Measurements from ENCODE around the gene DYNLT1. TPM values are rescaled to one million over a fixed set of nuclear protein-coding genes. Genes with fewer than 3 reads are reported as not detected.

The DYNLT1 gene
- total and polyA plus RNA-seq, 2 of the 13 experiments (the other 11 are each of a cell fraction or from before 2014, with no cell fraction given) = 108 to 171 TPM

DNA sequence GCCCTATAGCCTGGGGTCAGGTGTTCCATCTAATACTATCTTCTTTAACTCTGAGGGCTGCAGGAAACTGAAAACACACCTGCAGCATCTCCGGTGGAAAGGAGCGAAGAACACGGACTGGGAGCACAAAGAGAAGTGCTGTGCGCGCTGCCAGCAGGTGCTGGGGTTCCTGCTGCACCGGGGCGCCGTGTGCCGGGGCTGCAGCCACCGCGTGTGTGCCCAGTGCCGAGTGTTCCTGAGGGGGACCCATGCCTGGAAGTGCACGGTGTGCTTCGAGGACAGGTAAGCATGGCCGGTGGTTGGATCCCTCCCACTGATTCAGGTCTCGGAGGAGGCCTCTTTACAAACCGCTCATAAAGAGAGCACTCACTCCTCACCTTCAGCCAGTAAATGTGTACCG is 20.8 kb upstream of the DYNLT1 start:
- no TSS peak for BruUV-seq (replicated peaks)
- 73% methylated on average over 11 of the region's 18 CpGs for WGBS (ENCODE audit: low lambda C conversion rate)
- H3K79me2 ChIP-seq (ENCODE audit: insufficient read depth, low read length) = no peaks in the 10 kb centered on the region
- no peak overlapping the region for H2AFZ ChIP-seq (ENCODE audit: low read length)
- no peak for FAIRE-seq
- ChIA-PET CTCF (ENCODE audit: low intra/inter-chr PET ratio, low total read pairs) (no interaction called here), POLR2A (no interaction called here)
- no peak overlapping the region for H3K4me2 ChIP-seq (ENCODE audit: low read depth, low read length)
- in situ Hi-C loops (cut with HindIII; ENCODE audit: extremely low pct_ligation_motif_present, low pct_unique_long_range_greater_than_20kb) (no loop called here), intact Hi-C loops (cut with micrococcal nuclease; ENCODE audit: unreplicated experiment) (no loop called here)
- H3K27me3 ChIP-seq (ENCODE audit: control insufficient read depth in 1 of 2, insufficient read depth in 2 of 2, low read length in 2 of 2) = peaks cover 20 to 79% of the 10 kb centered on the region in 2 experiments; a peak in 4 of 5 replicates
- no peaks in the 10 kb centered on the region; the same call in 1 of the 2 replicates for H3K4me1 ChIP-seq (ENCODE audit: insufficient read depth, low read length)
- H4K20me1 ChIP-seq (ENCODE audit: insufficient read depth, low read length) = no peaks in the 10 kb centered on the region
- no peak for DNase-seq (ENCODE audit: low spot score)
- H3K36me3 ChIP-seq (replicated peaks in 1 of 2; ENCODE audit: control insufficient read depth in 1 of 2, insufficient read depth in 2 of 2, low read length in 2 of 2) = no peaks in the 10 kb centered on the region
- TF ChIP-seq MTF1 (CRISPR knock-in tag; IDR thresholded peaks at IDR 0.05) = no peak
- TF ChIP-seq GPN1 (CRISPR knock-in tag; IDR thresholded peaks at IDR 0.05; ENCODE audit: borderline replicate concordance) = no peak
- TF ChIP-seq ZSCAN30 (CRISPR knock-in tag; IDR thresholded peaks at IDR 0.05) = no peak
- no peak for TF ChIP-seq ZNF570 (CRISPR knock-in tag; IDR thresholded peaks at IDR 0.05; ENCODE audit: borderline replicate concordance)
- TF ChIP-seq, protein P1, sequence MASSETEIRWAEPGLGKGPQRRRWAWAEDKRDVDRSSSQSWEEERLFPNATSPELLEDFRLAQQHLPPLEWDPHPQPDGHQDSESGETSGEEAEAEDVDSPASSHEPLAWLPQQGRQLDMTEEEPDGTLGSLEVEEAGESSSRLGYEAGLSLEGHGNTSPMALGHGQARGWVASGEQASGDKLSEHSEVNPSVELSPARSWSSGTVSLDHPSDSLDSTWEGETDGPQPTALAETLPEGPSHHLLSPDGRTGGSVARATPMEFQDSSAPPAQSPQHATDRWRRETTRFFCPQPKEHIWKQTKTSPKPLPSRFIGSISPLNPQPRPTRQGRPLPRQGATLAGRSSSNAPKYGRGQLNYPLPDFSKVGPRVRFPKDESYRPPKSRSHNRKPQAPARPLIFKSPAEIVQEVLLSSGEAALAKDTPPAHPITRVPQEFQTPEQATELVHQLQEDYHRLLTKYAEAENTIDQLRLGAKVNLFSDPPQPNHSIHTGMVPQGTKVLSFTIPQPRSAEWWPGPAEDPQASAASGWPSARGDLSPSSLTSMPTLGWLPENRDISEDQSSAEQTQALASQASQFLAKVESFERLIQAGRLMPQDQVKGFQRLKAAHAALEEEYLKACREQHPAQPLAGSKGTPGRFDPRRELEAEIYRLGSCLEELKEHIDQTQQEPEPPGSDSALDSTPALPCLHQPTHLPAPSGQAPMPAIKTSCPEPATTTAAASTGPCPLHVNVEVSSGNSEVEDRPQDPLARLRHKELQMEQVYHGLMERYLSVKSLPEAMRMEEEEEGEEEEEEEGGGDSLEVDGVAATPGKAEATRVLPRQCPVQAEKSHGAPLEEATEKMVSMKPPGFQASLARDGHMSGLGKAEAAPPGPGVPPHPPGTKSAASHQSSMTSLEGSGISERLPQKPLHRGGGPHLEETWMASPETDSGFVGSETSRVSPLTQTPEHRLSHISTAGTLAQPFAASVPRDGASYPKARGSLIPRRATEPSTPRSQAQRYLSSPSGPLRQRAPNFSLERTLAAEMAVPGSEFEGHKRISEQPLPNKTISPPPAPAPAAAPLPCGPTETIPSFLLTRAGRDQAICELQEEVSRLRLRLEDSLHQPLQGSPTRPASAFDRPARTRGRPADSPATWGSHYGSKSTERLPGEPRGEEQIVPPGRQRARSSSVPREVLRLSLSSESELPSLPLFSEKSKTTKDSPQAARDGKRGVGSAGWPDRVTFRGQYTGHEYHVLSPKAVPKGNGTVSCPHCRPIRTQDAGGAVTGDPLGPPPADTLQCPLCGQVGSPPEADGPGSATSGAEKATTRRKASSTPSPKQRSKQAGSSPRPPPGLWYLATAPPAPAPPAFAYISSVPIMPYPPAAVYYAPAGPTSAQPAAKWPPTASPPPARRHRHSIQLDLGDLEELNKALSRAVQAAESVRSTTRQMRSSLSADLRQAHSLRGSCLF (CRISPR knock-in tag; IDR thresholded peaks at IDR 0.05; ENCODE audit: borderline replicate concordance) = no peak
- no peak for TF ChIP-seq BCL6 (CRISPR knock-in tag; IDR thresholded peaks at IDR 0.05)
- TF ChIP-seq RCOR2 (CRISPR knock-in tag; IDR thresholded peaks at IDR 0.05) = no peak
- TF ChIP-seq PHB2 (IDR thresholded peaks at IDR 0.05; ENCODE audit: partially characterized antibody) = no peak
- no peak for TF ChIP-seq ZNF788 (CRISPR knock-in tag; IDR thresholded peaks at IDR 0.05; ENCODE audit: borderline replicate concordance)
- no peak for TF ChIP-seq ZNF205 (CRISPR knock-in tag; IDR thresholded peaks at IDR 0.05)
- TF ChIP-seq SRF (IDR thresholded peaks at IDR 0.05; ENCODE audit: low read depth, low read length) = no peak
- TF ChIP-seq, protein P2, sequence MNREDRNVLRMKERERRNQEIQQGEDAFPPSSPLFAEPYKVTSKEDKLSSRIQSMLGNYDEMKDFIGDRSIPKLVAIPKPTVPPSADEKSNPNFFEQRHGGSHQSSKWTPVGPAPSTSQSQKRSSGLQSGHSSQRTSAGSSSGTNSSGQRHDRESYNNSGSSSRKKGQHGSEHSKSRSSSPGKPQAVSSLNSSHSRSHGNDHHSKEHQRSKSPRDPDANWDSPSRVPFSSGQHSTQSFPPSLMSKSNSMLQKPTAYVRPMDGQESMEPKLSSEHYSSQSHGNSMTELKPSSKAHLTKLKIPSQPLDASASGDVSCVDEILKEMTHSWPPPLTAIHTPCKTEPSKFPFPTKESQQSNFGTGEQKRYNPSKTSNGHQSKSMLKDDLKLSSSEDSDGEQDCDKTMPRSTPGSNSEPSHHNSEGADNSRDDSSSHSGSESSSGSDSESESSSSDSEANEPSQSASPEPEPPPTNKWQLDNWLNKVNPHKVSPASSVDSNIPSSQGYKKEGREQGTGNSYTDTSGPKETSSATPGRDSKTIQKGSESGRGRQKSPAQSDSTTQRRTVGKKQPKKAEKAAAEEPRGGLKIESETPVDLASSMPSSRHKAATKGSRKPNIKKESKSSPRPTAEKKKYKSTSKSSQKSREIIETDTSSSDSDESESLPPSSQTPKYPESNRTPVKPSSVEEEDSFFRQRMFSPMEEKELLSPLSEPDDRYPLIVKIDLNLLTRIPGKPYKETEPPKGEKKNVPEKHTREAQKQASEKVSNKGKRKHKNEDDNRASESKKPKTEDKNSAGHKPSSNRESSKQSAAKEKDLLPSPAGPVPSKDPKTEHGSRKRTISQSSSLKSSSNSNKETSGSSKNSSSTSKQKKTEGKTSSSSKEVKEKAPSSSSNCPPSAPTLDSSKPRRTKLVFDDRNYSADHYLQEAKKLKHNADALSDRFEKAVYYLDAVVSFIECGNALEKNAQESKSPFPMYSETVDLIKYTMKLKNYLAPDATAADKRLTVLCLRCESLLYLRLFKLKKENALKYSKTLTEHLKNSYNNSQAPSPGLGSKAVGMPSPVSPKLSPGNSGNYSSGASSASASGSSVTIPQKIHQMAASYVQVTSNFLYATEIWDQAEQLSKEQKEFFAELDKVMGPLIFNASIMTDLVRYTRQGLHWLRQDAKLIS (CRISPR knock-in tag; IDR thresholded peaks at IDR 0.05) = no peak
- TF ChIP-seq, protein P3, sequence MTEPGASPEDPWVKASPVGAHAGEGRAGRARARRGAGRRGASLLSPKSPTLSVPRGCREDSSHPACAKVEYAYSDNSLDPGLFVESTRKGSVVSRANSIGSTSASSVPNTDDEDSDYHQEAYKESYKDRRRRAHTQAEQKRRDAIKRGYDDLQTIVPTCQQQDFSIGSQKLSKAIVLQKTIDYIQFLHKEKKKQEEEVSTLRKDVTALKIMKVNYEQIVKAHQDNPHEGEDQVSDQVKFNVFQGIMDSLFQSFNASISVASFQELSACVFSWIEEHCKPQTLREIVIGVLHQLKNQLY (CRISPR knock-in tag; IDR thresholded peaks at IDR 0.05) = no peak
- no peak for TF ChIP-seq PRPF4 (IDR thresholded peaks at IDR 0.05; ENCODE audit: low read depth, low read length, poor library complexity, severe bottlenecking)
- TF ChIP-seq SUZ12 (IDR thresholded peaks at IDR 0.05; ENCODE audit: low read depth, low read length) = no peak
- no peak for TF ChIP-seq PHF5A (CRISPR knock-in tag; IDR thresholded peaks at IDR 0.05; ENCODE audit: low read depth, unreplicated experiment)
- H3K9me3 ChIP-seq (ENCODE audit: low read length) = no peaks in the 10 kb centered on the region
- no peak overlapping the region for H3K9ac ChIP-seq (ENCODE audit: insufficient read depth, low read depth, low read length)
- no peak overlapping the region for H3K27ac ChIP-seq (ENCODE audit: extremely low read length, insufficient read depth, low read length)
- no peak overlapping the region for H3K4me3 ChIP-seq (replicated peaks in 1 of 3; ENCODE audit: insufficient read depth in 1 of 3, low read depth in 2 of 3, low read length in 3 of 3)
- ATAC-seq = no peak
